Calu3 (cell line): Measurements from ENCODE around the gene C2CD4A. TPM values are rescaled to one million over a fixed set of nuclear protein-coding genes. Genes with fewer than 3 reads are reported as not detected.

Experiments
- BruUV-seq: library from RNA; stranded (reverse); fragments of 400-500 nt; replicated peaks from 2 replicates; lab custom pipeline; 2021; lab: Mats Ljungman, UMichigan
- CTCF ChIA-PET: fragments of 300-600 bp; sonication (Branson Sonifier 250); formaldehyde crosslinking; loops from one replicate; lab custom pipeline; 2022; ENCODE audit warnings: antibody characterized with exemption; lab: Charles Lee
- DNase-seq: peaks from one replicate; pipeline ENCODE4 v3.0.0; 2022
- H3K27ac Mint-ChIP-seq: one replicate; pipeline ENCODE4 v1.8.0; 2022; ENCODE audit warnings: mixed read lengths; ENCODE audit not compliant: unreplicated experiment
- H3K27me3 Mint-ChIP-seq: one replicate; pipeline ENCODE4 v1.8.0; 2022; ENCODE audit warnings: mixed read lengths; ENCODE audit not compliant: unreplicated experiment
- H3K36me3 Mint-ChIP-seq: one replicate; pipeline ENCODE4 v1.8.0; 2022; ENCODE audit warnings: mild to moderate bottlenecking, moderate library complexity, mixed read lengths; ENCODE audit not compliant: insufficient read depth, unreplicated experiment
- H3K4me1 Mint-ChIP-seq: one replicate; pipeline ENCODE4 v1.8.0; 2022; ENCODE audit warnings: mild to moderate bottlenecking, low read depth, mixed read lengths; ENCODE audit not compliant: unreplicated experiment
- H3K4me3 Mint-ChIP-seq: one replicate; pipeline ENCODE4 v1.8.0; 2022; ENCODE audit warnings: mild to moderate bottlenecking, low read depth, moderate library complexity, mixed read lengths; ENCODE audit not compliant: unreplicated experiment
- H3K9me3 Mint-ChIP-seq: one replicate; pipeline ENCODE4 v1.8.0; 2022; ENCODE audit warnings: low read depth, mixed read lengths; ENCODE audit not compliant: unreplicated experiment
- intact Hi-C: fragments of 100-400 bp; cut with micrococcal nuclease; formaldehyde crosslinking; loops from one replicate; pipeline ENCODE4 v1.10.0; 2022; ENCODE audit not compliant: unreplicated experiment
- total RNA-seq: library from RNA; stranded (reverse); gene quantifications from 2 replicates; pipeline ENCODE4 v1.2.3, GENCODE V29; 2022
- TF ChIP-seq, protein P1 (sequence below): fragments of 200-600 bp; IDR thresholded peaks from one replicate; pipeline ENCODE4 v1.8.0; 2022; ENCODE audit warnings: antibody characterized with exemption; ENCODE audit not compliant: unreplicated experiment

C2CD4A gene
- total RNA-seq, 1 experiment from 2014 or later, result 17.6 TPM

DNA sequence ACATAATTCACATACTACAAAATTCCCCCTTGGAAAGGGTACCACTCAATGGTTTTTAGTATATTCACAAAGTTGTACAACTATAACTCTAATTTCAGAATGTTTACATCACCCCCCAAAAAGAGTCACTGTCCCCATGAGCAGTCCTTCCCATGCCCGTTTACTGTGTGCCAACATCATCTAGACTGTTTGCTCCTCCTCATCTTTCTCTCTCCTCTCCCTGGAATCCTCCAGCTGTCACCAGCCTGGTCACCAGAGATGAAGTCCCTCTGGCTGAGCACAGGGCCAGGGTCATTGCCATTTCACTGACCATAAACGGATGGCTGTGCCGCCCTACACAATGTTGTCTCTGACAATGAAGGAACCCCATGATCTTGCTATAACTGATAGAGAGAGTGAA lies 53.1 kb downstream of the C2CD4A start:
- no TSS peak for BruUV-seq

More for the DNA sequence above, 53.1 kb downstream of the C2CD4A start:
- H3K9me3 Mint-ChIP-seq, result peaks cover 5% of the 10 kb centered on the region
- H3K4me3 Mint-ChIP-seq, result no peak overlapping the region
- H3K27ac Mint-ChIP-seq, result peak overlapping the region; percentile 69
- H3K36me3 Mint-ChIP-seq, result peaks cover 16% of the 10 kb centered on the region
- H3K27me3 Mint-ChIP-seq, result no peaks in the 10 kb centered on the region
- CTCF ChIA-PET, result interaction anchor here (1.0 to 1.1 kb wide), 2 partner anchors 51 to 135 kb away, joined by 6 to 7 read pairs; no protein-coding TSS in a partner anchor
- H3K4me1 Mint-ChIP-seq, result peaks cover 82% of the 10 kb centered on the region
- DNase-seq, result no peak
- intact Hi-C loops, result loop anchor here (5.0 kb wide), 1 partner anchor 87 kb away; no protein-coding TSS in a partner anchor
- TF ChIP-seq, protein P1, sequence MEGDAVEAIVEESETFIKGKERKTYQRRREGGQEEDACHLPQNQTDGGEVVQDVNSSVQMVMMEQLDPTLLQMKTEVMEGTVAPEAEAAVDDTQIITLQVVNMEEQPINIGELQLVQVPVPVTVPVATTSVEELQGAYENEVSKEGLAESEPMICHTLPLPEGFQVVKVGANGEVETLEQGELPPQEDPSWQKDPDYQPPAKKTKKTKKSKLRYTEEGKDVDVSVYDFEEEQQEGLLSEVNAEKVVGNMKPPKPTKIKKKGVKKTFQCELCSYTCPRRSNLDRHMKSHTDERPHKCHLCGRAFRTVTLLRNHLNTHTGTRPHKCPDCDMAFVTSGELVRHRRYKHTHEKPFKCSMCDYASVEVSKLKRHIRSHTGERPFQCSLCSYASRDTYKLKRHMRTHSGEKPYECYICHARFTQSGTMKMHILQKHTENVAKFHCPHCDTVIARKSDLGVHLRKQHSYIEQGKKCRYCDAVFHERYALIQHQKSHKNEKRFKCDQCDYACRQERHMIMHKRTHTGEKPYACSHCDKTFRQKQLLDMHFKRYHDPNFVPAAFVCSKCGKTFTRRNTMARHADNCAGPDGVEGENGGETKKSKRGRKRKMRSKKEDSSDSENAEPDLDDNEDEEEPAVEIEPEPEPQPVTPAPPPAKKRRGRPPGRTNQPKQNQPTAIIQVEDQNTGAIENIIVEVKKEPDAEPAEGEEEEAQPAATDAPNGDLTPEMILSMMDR, result no peak

Other genes starting within 250 kb of the C2CD4A start
- gene VPS13C, start 6.5 kb upstream of the C2CD4A start, total RNA-seq, result 99.9 and 101 TPM in 2 replicates
- gene C2CD4B, start 98.3 kb downstream of the C2CD4A start, total RNA-seq, result 18.8 and 29.9 TPM in 2 replicates